T1000 (cell line): Measurements from ENCODE around the gene APOL6.
"Not testable (repeated sequence)": the region's sequence is repeated elsewhere in the genome, so short reads cannot be mapped to it uniquely, and the experiment has no call there.

ENCODE experiments used
- DNase-seq: peaks from one replicate; lab custom pipeline; 2025; ENCODE audit warnings: mixed read lengths; lab: John Stamatoyannopoulos, UW

APOL6 gene

GRCh38 chr22:35637254-35637653 lies 11.0 kb upstream of the APOL6 start:
- no peak for DNase-seq

- DNase-seq, result no peak
These were observed 10.2 kb upstream of the APOL6 start for GRCh38 chr22:35638001-35638400.

DNA sequence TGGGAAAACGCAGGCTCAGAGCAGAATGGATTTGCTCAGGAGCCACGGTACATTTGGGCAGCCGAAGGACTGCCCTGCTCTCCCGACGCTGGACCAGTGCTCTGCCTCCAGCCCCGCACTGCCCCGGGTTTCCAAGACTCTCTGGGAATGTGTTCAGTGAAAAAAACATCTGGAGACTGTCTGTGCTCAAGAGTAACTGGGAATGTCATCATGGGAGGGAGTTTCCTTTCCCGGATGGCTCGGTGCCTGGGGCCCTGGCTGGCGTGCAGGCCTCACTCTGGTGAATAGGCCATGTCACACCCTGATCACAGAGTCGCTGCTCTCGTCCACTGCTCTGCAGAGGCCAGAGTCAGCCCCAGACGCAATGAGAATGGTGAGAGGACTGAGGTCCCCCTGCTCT lies 9.8 kb upstream of the APOL6 start:
- DNase-seq, result no peak

DNA sequence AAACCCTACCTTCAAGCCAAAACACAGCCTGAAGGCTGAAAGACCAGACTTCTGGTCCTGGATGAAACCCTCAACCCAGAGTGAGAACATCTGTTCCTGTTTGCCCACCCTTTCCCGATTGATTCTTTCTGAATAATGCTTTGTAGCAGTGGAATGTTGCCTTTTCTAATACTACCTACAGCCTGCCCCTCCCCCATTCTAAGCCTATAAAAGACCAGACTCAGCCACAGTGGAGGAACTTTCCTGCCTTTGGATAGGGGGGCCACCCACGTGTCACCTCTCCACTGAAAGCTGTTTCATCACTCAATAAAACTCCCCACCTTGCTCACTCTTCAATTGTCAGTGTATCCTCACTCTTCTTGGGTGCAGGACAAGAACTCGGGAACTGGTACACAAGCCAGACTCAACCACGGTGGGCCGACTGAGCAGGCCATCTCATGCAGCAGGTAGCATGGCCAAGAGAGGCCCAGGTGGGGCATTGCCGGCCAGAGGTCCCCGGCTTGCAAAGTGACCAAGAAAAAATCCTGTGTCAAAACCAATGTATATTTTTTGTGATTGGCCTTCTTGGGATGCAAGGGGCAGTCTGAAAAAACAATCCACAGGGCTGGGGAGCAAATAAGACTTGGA lies 6.6 kb upstream of the APOL6 start:
- DNase-seq, result no peak

DNA sequence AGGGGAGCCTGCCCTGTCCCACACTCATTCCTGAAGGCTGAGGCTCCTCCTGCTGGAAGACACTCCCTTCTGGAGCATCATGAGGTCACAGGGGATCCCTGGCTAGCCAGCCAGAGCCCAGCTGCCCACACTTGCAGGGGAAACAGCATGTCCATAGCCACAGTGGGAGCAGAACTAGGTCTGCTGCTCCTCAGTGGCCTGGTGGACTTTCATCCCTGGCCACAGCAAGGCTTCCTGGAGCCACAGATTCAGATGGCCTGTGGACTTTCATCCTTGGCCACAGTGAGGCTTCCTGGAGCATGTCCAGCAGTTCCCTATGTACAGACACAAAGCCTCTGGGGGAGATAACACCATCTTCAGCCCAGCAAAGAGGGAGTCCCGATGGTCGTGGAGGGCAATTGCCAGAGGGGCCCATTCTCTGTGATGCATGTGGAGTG lies 5.9 kb upstream of the APOL6 start:
- no peak for DNase-seq

GRCh38 chr22:35643991-35644390 lies 4.3 kb upstream of the APOL6 start:
- DNase-seq, result no peak

- DNase-seq, result no peak
These were observed 2.6 kb upstream of the APOL6 start for GRCh38 chr22:35645646-35646045.

GRCh38 chr22:35649026-35649553 lies 844 bp downstream of the APOL6 start:
- DNase-seq, result no peak

- DNase-seq, result no peak
These were observed 1.5 kb downstream of the APOL6 start for GRCh38 chr22:35649636-35650250.

- DNase-seq, result no peak
These were observed 2.8 kb downstream of the APOL6 start for GRCh38 chr22:35651085-35651484.

DNA sequence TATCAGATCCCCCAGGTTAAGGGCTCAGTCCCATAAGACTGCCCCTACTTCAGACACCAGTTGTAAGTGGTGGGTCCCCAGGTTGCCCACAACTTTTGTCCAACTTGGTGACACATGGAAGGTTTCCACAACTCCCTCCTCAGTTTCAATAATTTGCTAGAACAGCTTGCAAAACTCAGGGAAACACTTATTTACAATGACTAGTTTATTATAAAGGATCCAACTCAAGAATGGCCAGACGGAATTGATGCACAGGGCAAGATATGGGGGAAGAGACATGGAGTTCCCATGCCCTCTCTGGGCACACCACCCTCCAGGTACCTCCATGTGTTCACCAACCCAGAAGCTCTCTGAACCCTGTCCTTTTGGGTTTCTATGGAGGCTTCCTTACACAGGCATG lies 5.6 kb downstream of the APOL6 start:
- DNase-seq, result no peak

GRCh38 chr22:35656284-35656752 lies 8.1 kb downstream of the APOL6 start:
- DNase-seq, result no peak

DNA sequence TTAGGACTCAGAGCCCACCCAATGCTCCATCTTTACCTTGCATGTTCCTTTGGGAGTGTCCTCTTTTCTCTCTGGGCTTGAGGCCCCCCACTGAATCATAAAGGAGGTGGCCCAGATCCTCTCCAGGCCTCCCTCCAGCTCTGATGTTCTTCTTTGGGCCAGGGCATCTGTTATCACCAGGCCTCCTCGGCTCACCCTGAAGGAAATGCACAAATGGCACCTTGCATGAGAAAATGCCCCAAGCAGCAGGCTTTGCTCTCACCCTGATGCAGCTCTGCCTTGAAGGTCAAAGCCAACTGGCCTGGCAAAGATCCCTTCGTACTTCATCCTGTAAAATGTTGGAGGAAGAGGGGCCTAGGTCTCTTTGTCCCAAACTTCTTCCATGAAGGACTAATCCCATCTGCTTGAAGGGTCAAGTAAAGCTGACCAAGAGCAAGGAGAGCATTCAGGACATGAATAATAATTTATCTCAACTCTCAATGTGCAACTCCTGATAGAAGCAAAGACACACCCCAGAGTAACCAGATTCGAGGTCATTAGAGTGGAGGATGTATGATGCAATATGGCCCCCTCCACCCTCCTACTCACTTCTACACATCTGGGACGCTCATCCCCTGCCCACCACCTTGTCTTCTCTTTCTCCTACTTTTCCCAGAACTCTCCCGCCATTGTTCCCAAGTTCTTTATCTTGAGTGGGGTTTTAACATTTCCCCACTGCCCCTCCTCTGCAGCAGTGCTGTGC lies 9.5 kb downstream of the APOL6 start:
- DNase-seq, result no peak

DNA sequence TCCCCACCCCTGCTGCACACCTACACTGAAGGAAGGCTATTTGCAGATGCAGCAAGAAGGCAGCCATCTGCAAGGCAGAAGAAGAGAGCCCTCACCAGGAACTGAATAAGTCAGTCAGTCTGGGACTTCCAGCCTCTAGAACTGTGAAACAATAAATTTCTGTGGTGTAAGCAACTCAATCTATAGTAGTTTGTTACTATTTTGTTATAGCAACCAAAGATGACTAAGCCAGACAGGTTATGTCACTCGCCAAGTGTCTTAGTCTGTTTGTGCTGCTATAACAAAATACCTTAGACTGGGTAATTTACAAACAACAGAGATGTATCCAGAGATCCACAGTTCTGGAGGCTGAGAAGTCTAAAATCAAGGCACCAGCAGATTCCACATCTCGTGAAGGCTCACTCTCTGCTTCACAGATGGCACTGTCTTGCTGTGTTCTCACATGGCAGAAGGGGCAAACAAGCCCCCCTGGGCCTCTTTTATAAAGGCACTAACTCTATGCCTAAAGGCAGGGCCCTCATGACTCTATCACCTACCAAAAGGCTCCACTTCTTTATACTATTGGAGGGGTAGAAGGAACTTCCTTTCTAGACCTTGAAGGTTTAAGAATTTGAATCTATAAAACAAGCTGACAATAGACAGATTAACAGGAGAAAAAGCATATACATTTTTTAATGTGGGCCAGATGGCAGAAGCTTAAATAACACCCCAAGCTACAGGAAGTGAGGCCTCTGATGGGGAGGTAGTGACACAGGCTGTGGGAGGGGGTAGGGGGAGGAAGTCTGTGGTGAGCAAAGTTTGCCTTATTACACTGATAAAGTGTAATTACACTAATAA lies 12.3 kb downstream of the APOL6 start:
- no peak for DNase-seq

- no peak for DNase-seq
These were observed 13.2 kb downstream of the APOL6 start for GRCh38 chr22:35661464-35661863.

- DNase-seq, result no peak
These were observed 14.7 kb downstream of the APOL6 start for GRCh38 chr22:35662914-35663313.

DNA sequence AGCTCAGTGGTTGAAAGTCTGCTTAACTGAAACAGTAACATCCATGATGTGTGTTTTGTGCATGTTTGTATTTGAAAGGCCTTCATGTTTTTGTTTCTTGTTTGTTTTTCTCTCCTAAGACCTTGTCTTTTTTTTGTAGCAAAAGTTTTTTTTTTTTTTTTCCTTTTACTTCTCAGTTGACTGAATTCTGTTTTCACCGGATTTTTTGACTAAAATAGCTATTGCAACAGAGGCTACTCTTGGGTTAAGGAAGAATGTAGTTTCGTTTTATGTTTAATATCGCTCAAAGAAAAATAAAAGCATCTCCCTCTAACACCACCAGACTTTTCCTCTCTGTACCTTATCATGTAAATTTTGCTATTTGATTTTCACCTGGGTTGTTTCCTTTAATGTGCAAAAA lies 15.1 kb downstream of the APOL6 start:
- no peak for DNase-seq

DNA sequence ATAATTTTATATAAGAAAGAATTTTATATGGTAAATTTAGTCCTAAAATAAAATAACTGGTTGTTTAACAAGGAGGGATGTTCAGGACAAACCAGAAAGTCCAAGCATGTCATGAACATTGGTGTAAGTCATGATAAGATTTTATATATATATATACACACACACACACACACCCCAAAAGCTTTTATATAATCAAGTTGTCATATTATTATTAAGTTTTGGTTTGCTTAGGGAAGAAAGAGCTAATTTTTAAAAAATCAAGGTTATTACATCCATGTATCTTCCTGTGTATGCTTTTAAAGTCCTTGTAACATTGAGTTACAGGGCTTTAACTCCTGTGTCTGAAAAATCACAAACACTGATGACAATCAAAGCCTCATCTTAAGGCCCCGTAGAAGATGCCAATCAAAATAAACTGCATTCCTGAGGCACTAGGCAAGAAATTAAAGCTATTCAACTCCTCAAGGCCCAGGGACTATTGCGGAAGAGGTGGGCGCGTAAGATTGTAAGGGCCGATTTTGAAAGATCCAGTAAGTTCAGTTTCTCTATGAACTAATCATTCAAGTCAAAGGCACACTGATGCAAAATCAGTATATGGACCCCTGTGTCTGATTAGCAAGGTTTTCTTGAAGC lies 16.8 kb downstream of the APOL6 start:
- no peak for DNase-seq

GRCh38 chr22:35666699-35667098 lies 18.5 kb downstream of the APOL6 start:
- not testable (repeated sequence) for DNase-seq

DNA sequence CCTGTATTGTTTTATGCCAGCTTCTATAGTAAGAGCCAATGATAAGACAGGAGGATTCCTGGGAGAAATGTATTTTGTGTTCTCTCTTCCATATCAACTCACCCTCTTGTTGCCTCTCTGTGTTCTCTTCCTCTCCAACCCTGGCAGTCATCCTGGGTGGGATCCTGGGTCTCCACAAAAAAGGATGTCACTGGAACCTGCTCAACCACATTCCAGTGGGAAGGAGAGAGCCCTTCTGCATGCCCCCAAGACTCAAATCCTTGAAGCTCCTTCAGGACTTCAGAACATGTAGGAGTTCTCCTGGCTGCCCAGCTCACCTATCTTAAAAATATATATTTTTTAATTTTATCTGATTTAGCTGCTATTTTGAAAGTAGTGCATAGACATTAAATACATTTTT lies 26.1 kb downstream of the APOL6 start:
- DNase-seq, result no peak

GRCh38 chr22:35676065-35676464 lies 27.8 kb downstream of the APOL6 start:
- DNase-seq, result not testable (repeated sequence)
